Activated naive CD4-positive, alpha-beta T cell treated with anti-CD3 and anti-CD28 coated beads for 36 hours (primary cell): Measurements from ENCODE around the gene RS1. TPM values are rescaled to one million over a fixed set of nuclear protein-coding genes. Genes with fewer than 3 reads are reported as not detected.

Source experiments
- CTCF ChIA-PET: fragments of 350-600 bp; sonication (Branson Sonifier 250); formaldehyde crosslinking; loops from one replicate; lab custom pipeline; 2021; ENCODE audit warnings: antibody characterized with exemption; lab: Charles Lee
- DNase-seq: peaks from one replicate; pipeline ENCODE4 v3.0.0-alpha.2; 2020
- H3K27ac Mint-ChIP-seq: one replicate; pipeline ENCODE4 v1.8.0; 2021; ENCODE audit warnings: mild to moderate bottlenecking, mixed read lengths
- H3K27me3 Mint-ChIP-seq: one replicate; pipeline ENCODE4 v1.8.0; 2021; ENCODE audit warnings: low read depth, mixed read lengths
- H3K36me3 Mint-ChIP-seq: one replicate; pipeline ENCODE4 v1.8.0; 2021; ENCODE audit warnings: low read depth, mixed read lengths
- H3K4me1 Mint-ChIP-seq: one replicate; pipeline ENCODE4 v1.8.0; 2021; ENCODE audit warnings: low read depth, mixed read lengths
- H3K4me3 Mint-ChIP-seq: one replicate; pipeline ENCODE4 v1.8.0; 2021; ENCODE audit warnings: mild to moderate bottlenecking, moderate library complexity, mixed read lengths
- H3K9me3 Mint-ChIP-seq: one replicate; pipeline ENCODE4 v1.8.0; 2021; ENCODE audit warnings: mixed read lengths
- intact Hi-C: fragments of 100-400 bp; cut with micrococcal nuclease; formaldehyde crosslinking; loops from one replicate; pipeline ENCODE4 v1.15.1; 2023
- total RNA-seq, 2 experiments: library from RNA; stranded (reverse); gene quantifications; one replicate each; pipeline ENCODE4 v1.2.3, GENCODE V29; 2021

RS1 gene
- total RNA-seq, 2 experiments from 2014 or later, result not detected

- H3K9me3 Mint-ChIP-seq, result no peaks in the 10 kb centered on the region
- intact Hi-C loops, result no loop called here
- no peaks in the 10 kb centered on the region for H3K36me3 Mint-ChIP-seq
- no peak overlapping the region for H3K27ac Mint-ChIP-seq
- H3K4me3 Mint-ChIP-seq, result no peak overlapping the region
- H3K27me3 Mint-ChIP-seq, result no peaks in the 10 kb centered on the region
- no peak for DNase-seq
- CTCF ChIA-PET, result no interaction called here
- no peaks in the 10 kb centered on the region for H3K4me1 Mint-ChIP-seq
These were observed 16.8 kb downstream of the RS1 start for GRCh38 chrX:18654875-18655836.

- H3K36me3 Mint-ChIP-seq, result no peaks in the 10 kb centered on the region
- H3K27me3 Mint-ChIP-seq, result no peaks in the 10 kb centered on the region
- CTCF ChIA-PET, result no interaction called here
- intact Hi-C loops, result no loop called here
- no peak overlapping the region for H3K27ac Mint-ChIP-seq
- H3K4me3 Mint-ChIP-seq, result no peak overlapping the region
- no peaks in the 10 kb centered on the region for H3K9me3 Mint-ChIP-seq
- DNase-seq, result no peak
- no peaks in the 10 kb centered on the region for H3K4me1 Mint-ChIP-seq
These were observed 19.3 kb downstream of the RS1 start for GRCh38 chrX:18652636-18653035.

GRCh38 chrX:18650662-18651061 lies 21.2 kb downstream of the RS1 start:
- H3K36me3 Mint-ChIP-seq, result no peaks in the 10 kb centered on the region
- CTCF ChIA-PET, result no interaction called here
- no peaks in the 10 kb centered on the region for H3K27me3 Mint-ChIP-seq
- intact Hi-C loops, result no loop called here
- DNase-seq, result no peak
- no peak overlapping the region for H3K27ac Mint-ChIP-seq
- H3K4me1 Mint-ChIP-seq, result no peaks in the 10 kb centered on the region
- no peaks in the 10 kb centered on the region for H3K9me3 Mint-ChIP-seq
- H3K4me3 Mint-ChIP-seq, result no peak overlapping the region

- Mint-ChIP-seq H3K4me1 (no peaks in the 10 kb centered on the region), H3K9me3 (no peaks in the 10 kb centered on the region), H3K27ac (no peak overlapping the region), H3K36me3 (no peaks in the 10 kb centered on the region), H3K4me3 (no peak overlapping the region), H3K27me3 (no peaks in the 10 kb centered on the region)
- DNase-seq, result no peak
- CTCF ChIA-PET, result no interaction called here
- intact Hi-C loops, result no loop called here
These were observed 22.4 kb downstream of the RS1 start for GRCh38 chrX:18649498-18649951.

GRCh38 chrX:18647621-18648020 lies 24.3 kb downstream of the RS1 start:
- no peaks in the 10 kb centered on the region for H3K27me3 Mint-ChIP-seq
- H3K36me3 Mint-ChIP-seq, result no peaks in the 10 kb centered on the region
- H3K4me3 Mint-ChIP-seq, result no peak overlapping the region
- no peaks in the 10 kb centered on the region for H3K4me1 Mint-ChIP-seq
- no peak overlapping the region for H3K27ac Mint-ChIP-seq
- no peak for DNase-seq
- intact Hi-C loops, result no loop called here
- CTCF ChIA-PET, result interaction anchor here (0.7 kb wide), 1 partner anchor 356 kb away, joined by 3 read pairs; no protein-coding TSS in a partner anchor
- H3K9me3 Mint-ChIP-seq, result no peaks in the 10 kb centered on the region

GRCh38 chrX:18643853-18644252 lies 28.1 kb downstream of the RS1 start:
- Mint-ChIP-seq H3K4me3 (no peak overlapping the region), H3K4me1 (no peaks in the 10 kb centered on the region), H3K36me3 (no peaks in the 10 kb centered on the region), H3K9me3 (no peaks in the 10 kb centered on the region), H3K27ac (no peak overlapping the region), H3K27me3 (no peaks in the 10 kb centered on the region)
- CTCF ChIA-PET, result no interaction called here
- no peak for DNase-seq
- intact Hi-C loops, result no loop called here

- Mint-ChIP-seq H3K9me3 (no peaks in the 10 kb centered on the region), H3K4me1 (no peaks in the 10 kb centered on the region), H3K27me3 (no peaks in the 10 kb centered on the region), H3K36me3 (no peaks in the 10 kb centered on the region), H3K4me3 (no peak overlapping the region), H3K27ac (no peak overlapping the region)
- no peak for DNase-seq
- intact Hi-C loops, result no loop called here
- CTCF ChIA-PET, result no interaction called here
These were observed 28.7 kb downstream of the RS1 start for GRCh38 chrX:18643243-18643642.

GRCh38 chrX:18640686-18641085 lies 31.2 kb downstream of the RS1 start:
- H3K4me3 Mint-ChIP-seq, result no peak overlapping the region
- intact Hi-C loops, result no loop called here
- no peak overlapping the region for H3K27ac Mint-ChIP-seq
- CTCF ChIA-PET, result no interaction called here
- no peaks in the 10 kb centered on the region for H3K9me3 Mint-ChIP-seq
- no peaks in the 10 kb centered on the region for H3K36me3 Mint-ChIP-seq
- H3K4me1 Mint-ChIP-seq, result no peaks in the 10 kb centered on the region
- no peak for DNase-seq
- no peaks in the 10 kb centered on the region for H3K27me3 Mint-ChIP-seq

GRCh38 chrX:18639280-18639679 lies 32.6 kb downstream of the RS1 start:
- intact Hi-C loops, result no loop called here
- Mint-ChIP-seq H3K4me3 (no peak overlapping the region), H3K9me3 (no peaks in the 10 kb centered on the region), H3K36me3 (no peaks in the 10 kb centered on the region), H3K27ac (no peak overlapping the region), H3K4me1 (no peaks in the 10 kb centered on the region), H3K27me3 (no peaks in the 10 kb centered on the region)
- CTCF ChIA-PET, result no interaction called here
- no peak for DNase-seq

- Mint-ChIP-seq H3K27ac (no peak overlapping the region), H3K9me3 (no peaks in the 10 kb centered on the region), H3K4me1 (no peaks in the 10 kb centered on the region), H3K4me3 (no peak overlapping the region), H3K36me3 (no peaks in the 10 kb centered on the region), H3K27me3 (no peaks in the 10 kb centered on the region)
- CTCF ChIA-PET, result no interaction called here
- intact Hi-C loops, result no loop called here
- DNase-seq, result no peak
These were observed 33.5 kb downstream of the RS1 start for GRCh38 chrX:18638398-18638797.

GRCh38 chrX:18630934-18631333 lies 41.0 kb downstream of the RS1 start:
- DNase-seq, result no peak
- H3K27ac Mint-ChIP-seq, result no peak overlapping the region
- H3K4me3 Mint-ChIP-seq, result no peak overlapping the region
- H3K36me3 Mint-ChIP-seq, result peaks cover 2% of the 10 kb centered on the region
- intact Hi-C loops, result no loop called here
- H3K27me3 Mint-ChIP-seq, result no peaks in the 10 kb centered on the region
- H3K9me3 Mint-ChIP-seq, result no peaks in the 10 kb centered on the region
- CTCF ChIA-PET, result no interaction called here
- H3K4me1 Mint-ChIP-seq, result no peaks in the 10 kb centered on the region

GRCh38 chrX:18624599-18624998 lies 47.3 kb downstream of the RS1 start:
- no peaks in the 10 kb centered on the region for H3K4me1 Mint-ChIP-seq
- DNase-seq, result no peak
- H3K27me3 Mint-ChIP-seq, result no peaks in the 10 kb centered on the region
- H3K4me3 Mint-ChIP-seq, result no peak overlapping the region
- H3K36me3 Mint-ChIP-seq, result peaks cover 3% of the 10 kb centered on the region
- no peaks in the 10 kb centered on the region for H3K9me3 Mint-ChIP-seq
- CTCF ChIA-PET, result no interaction called here
- H3K27ac Mint-ChIP-seq, result no peak overlapping the region
- intact Hi-C loops, result no loop called here

- CTCF ChIA-PET, result no interaction called here
These were observed 51.6 kb downstream of the RS1 start for GRCh38 chrX:18620349-18620748.

More at GRCh38 chrX:18620349-18620748, 51.6 kb downstream of the RS1 start:
- H3K9me3 Mint-ChIP-seq, result no peaks in the 10 kb centered on the region
- no peaks in the 10 kb centered on the region for H3K27me3 Mint-ChIP-seq
- peaks cover 2% of the 10 kb centered on the region for H3K36me3 Mint-ChIP-seq
- no peak overlapping the region for H3K4me3 Mint-ChIP-seq
- no peak for DNase-seq
- H3K27ac Mint-ChIP-seq, result no peak overlapping the region
- H3K4me1 Mint-ChIP-seq, result no peaks in the 10 kb centered on the region
- intact Hi-C loops, result no loop called here
